Liver (tissue), 3 donors: Measurements from ENCODE around the gene COPG2.

ENCODE experiments used
- NR2F2 ChIP-seq: IDR thresholded peaks from 2 replicates; pipeline ENCODE4 v1.6.1; 2016; ENCODE audit warnings: antibody characterized with exemption
- REST ChIP-seq: IDR thresholded peaks from 2 replicates; pipeline ENCODE4 v1.6.1; 2016; ENCODE audit warnings: antibody characterized with exemption, mild to moderate bottlenecking
- SP1 ChIP-seq: IDR thresholded peaks from 2 replicates; pipeline ENCODE4 v1.6.1; 2018; ENCODE audit warnings: antibody characterized with exemption, mild to moderate bottlenecking
- TAF1 ChIP-seq: conservative IDR thresholded peaks from 2 replicates; pipeline ENCODE4 v1.6.1; 2016; ENCODE audit warnings: antibody characterized with exemption, mild to moderate bottlenecking
- YY1 ChIP-seq: IDR thresholded peaks from 2 replicates; pipeline ENCODE4 v1.6.1; 2016; ENCODE audit warnings: antibody characterized with exemption, mild to moderate bottlenecking
- TF ChIP-seq, protein P1 (sequence below): fragments of 150-350 bp; IDR thresholded peaks from 2 replicates; pipeline ENCODE4 v1.5.1; 2017; ENCODE audit warnings: improper control_type of control experiment, low read depth, low read length; ENCODE audit not compliant: missing input control
- TF ChIP-seq, protein P2 (sequence below): IDR thresholded peaks from 2 replicates; pipeline ENCODE4 v1.6.1; 2016; ENCODE audit warnings: antibody characterized with exemption
- TF ChIP-seq, protein P3 (sequence below): IDR thresholded peaks from 2 replicates; pipeline ENCODE4 v1.6.1; 2016; ENCODE audit warnings: antibody characterized with exemption
- donor health status: healthy.
- donor health status: healthy.

DNA sequence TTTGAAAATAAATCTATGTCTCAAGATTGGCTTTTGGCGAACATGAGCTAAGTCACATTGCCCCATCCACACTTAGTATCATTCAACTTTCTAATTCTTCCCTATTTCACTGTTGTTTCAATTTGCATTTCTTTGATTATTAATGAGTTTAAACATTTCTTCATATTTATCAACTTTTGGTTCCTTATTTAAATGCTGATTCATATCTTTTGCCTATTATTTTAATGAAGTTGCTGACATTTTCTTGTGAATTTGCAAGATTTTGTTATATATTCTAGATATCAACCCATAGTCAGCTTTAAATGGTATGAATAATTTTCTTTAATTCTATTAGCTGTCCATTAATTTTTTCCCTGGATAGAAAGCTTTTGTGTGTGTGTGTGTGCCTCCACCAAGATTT lies 32.2 kb upstream of the COPG2 start:
- TF ChIP-seq, protein P1, sequence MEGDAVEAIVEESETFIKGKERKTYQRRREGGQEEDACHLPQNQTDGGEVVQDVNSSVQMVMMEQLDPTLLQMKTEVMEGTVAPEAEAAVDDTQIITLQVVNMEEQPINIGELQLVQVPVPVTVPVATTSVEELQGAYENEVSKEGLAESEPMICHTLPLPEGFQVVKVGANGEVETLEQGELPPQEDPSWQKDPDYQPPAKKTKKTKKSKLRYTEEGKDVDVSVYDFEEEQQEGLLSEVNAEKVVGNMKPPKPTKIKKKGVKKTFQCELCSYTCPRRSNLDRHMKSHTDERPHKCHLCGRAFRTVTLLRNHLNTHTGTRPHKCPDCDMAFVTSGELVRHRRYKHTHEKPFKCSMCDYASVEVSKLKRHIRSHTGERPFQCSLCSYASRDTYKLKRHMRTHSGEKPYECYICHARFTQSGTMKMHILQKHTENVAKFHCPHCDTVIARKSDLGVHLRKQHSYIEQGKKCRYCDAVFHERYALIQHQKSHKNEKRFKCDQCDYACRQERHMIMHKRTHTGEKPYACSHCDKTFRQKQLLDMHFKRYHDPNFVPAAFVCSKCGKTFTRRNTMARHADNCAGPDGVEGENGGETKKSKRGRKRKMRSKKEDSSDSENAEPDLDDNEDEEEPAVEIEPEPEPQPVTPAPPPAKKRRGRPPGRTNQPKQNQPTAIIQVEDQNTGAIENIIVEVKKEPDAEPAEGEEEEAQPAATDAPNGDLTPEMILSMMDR: no peak
- TF ChIP-seq NR2F2 (no peak), REST (no peak), YY1 (no peak), SP1 (no peak), TAF1 (no peak)
- TF ChIP-seq, protein P2, sequence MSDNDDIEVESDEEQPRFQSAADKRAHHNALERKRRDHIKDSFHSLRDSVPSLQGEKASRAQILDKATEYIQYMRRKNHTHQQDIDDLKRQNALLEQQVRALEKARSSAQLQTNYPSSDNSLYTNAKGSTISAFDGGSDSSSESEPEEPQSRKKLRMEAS: no peak
- TF ChIP-seq, protein P3, sequence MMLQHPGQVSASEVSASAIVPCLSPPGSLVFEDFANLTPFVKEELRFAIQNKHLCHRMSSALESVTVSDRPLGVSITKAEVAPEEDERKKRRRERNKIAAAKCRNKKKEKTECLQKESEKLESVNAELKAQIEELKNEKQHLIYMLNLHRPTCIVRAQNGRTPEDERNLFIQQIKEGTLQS: no peak
